Activated T-helper 1 cell treated with Interleukin-2 at 50 U/mL for 16 hours (primary cell): Measurements from ENCODE around the gene LLCFC1.

Experiments used
- DNase-seq: peaks from one replicate; pipeline ENCODE4 v3.0.0-alpha.2; 2020; ENCODE audit warnings: low read depth

The LLCFC1 gene

GRCh38 chr7:142939226-142939910, at the start of gene LLCFC1:
TSS of gene LLCFC1 (plus strand) at chr7:142939484. CDS start at chr7:142939622, 138 bp downstream.
- no peak for DNase-seq

GRCh38 chr7:142889816-142890215, 49.5 kb upstream of the LLCFC1 start:
- DNase-seq, result no peak

DNA sequence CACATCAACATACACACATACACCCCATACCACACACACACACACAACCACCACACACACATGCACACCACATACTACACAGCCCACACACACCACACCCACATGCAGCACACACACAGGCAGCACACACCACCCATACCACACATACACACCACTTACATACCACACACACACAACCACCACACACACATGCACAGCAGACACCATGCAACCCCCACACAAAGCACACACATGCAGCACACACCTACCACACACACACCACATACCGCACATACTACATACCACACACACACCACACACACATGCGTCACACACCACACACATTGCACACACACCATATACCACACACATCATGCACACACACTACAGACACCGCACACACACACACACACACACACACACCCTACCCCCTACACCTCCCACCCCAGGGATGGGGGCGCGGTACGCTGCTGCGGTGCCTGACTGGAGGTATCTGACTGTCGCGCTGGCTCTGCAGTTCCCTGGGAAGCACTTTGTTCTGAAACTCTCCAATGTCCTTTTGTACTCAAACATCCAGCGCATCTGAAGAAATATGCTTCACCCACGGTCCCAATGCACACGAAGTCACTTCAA, 48.3 kb upstream of the LLCFC1 start:
- no peak for DNase-seq

DNA sequence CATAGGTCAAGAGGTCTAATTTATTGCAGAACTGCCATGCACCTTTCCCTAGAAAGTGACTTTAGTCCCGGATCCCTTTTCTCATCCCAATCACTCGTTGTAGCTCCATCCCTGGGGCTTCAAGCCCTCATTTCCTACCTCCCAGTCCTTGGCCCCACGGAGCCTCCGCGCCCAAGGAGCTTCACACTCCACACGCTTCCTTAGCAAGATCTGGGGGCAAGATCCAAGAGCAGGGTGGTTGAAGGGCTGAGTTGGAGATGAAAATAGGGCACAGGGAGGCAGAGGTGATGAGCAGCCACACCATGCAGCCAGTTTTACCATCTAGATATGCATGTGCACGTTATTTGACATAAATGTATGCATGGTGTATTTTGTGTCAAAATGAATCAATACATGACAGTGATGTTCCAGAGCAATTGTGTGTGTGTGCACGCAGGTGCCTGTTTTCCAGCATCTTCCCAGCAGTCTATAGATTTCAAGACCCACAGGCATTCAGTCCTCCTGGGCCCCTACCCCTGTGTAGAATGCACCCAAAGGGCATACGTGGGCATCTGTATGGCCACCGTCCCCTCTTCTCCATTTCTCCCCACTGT, 47.7 kb upstream of the LLCFC1 start:
- no peak for DNase-seq

DNA sequence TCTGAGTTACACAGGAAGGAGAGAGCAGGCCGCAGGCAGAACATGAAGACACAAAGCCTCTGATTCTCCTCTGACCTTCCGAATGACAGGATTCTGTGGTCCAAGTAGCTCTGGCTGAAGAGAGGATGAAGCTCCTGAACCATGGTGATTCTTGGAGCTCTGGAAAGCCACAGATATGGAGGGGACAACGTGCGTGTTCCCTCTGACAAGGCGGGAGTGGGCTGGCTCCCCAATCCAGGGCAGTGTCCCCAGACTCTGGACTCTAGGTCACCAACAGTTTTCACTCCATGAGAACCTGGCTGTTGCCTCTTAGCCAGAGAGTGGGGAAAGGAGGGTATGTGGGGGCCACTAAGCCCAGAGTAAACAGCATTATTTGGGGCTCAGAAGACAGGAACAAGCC, 46.3 kb upstream of the LLCFC1 start:
- DNase-seq, result no peak

- no peak for DNase-seq
These were observed 44.9 kb upstream of the LLCFC1 start for GRCh38 chr7:142894112-142894984.

DNA sequence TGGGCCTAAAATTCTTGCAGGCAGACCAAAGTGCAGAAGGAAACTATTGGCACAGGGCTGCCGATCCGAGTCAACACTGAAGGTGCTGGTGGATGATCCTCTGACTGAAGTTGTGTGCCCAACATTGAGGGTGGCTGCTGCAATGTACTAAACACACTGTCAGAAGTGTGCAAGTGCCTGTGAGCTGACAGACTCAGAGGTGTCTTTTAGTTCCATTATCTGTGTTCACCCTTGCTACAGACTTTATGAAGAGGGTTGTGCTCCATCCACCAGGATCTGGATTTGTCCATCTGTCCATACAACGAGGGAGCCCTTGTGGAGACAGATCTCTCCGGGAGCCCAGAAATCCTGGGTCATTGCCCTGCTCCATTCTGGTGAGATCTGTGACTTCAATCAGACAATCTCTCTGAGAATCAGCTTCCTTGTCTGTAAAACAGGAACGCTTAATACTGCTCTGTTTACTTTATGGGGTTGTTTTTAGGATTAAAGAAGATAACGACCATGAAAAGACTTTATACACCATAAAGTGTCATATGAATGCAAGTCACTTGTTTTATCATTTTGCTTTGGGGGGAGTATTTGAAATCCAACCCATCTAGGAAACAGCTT, 44.2 kb upstream of the LLCFC1 start:
- DNase-seq, result no peak

- DNase-seq, result no peak
These were observed 43.1 kb upstream of the LLCFC1 start for GRCh38 chr7:142896151-142896550.

- no peak for DNase-seq
These were observed 42.4 kb upstream of the LLCFC1 start for GRCh38 chr7:142896741-142897379.

- no peak for DNase-seq
These were observed 41.6 kb upstream of the LLCFC1 start for GRCh38 chr7:142897691-142898090.

GRCh38 chr7:142898377-142899170, 40.7 kb upstream of the LLCFC1 start:
- no peak for DNase-seq

GRCh38 chr7:142899661-142900060, 39.6 kb upstream of the LLCFC1 start:
- DNase-seq, result no peak

DNA sequence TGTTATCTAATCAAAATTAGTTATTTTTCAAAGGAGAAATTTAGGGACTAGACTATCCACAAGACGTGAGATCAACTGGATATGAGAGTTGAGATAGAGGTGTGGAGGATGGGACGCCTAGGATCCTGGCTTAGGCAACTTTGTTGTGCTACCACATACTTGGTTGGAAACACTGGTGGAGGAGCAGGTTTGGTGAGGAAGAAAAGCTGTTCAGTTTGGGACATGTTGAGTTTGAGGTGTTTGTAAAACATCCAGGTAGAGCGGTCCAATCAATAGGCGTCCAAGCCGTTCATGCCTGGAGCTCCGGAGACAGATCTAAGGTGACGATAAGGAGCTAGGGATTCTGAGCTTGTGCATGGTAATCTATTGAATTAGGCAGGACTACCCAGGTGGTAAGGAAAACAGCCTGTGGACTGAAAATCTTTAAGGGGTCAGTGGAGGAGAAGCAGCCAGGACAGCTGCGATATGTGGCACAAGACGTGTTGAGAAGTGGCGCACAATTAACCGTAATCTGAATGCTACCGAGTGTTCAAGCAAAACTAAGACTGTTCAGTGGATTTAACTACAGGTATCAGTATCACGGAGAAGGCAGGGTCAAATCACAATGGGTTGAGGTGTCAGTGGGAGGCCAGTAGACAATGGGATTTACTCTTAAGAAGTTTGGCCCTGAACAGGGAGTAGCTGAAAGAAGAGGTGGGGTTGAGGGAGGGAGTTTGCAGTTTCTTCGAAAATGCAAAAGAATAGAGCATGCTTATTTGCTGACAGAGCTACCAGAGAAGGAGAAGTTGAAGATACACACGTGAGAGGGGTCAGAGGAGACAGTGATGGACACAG, 37.6 kb upstream of the LLCFC1 start:
- DNase-seq, result no peak

- no peak for DNase-seq
These were observed 35.2 kb upstream of the LLCFC1 start for GRCh38 chr7:142904128-142904527.

DNA sequence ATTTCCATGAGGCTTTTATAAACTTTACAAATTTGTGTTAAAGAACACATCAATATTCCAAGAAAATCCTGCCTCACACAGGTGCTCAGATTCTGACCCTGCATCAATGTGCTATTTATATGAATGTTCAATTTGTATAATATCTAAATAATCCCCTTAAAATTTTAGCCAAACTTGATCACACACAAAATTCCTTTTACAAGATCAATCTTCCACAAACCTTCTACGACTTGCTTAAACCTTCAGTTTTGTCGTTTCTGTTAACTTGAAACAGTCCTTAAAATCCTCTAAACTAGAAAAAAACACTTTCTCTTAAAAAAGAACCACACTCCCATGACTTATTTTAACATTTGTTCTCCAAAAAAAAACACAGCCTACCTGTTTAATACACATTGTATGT, 33.5 kb upstream of the LLCFC1 start:
- no peak for DNase-seq

GRCh38 chr7:142906643-142907042, 32.6 kb upstream of the LLCFC1 start:
- no peak for DNase-seq

- DNase-seq, result no peak
These were observed 31.0 kb upstream of the LLCFC1 start for GRCh38 chr7:142908290-142908689.

DNA sequence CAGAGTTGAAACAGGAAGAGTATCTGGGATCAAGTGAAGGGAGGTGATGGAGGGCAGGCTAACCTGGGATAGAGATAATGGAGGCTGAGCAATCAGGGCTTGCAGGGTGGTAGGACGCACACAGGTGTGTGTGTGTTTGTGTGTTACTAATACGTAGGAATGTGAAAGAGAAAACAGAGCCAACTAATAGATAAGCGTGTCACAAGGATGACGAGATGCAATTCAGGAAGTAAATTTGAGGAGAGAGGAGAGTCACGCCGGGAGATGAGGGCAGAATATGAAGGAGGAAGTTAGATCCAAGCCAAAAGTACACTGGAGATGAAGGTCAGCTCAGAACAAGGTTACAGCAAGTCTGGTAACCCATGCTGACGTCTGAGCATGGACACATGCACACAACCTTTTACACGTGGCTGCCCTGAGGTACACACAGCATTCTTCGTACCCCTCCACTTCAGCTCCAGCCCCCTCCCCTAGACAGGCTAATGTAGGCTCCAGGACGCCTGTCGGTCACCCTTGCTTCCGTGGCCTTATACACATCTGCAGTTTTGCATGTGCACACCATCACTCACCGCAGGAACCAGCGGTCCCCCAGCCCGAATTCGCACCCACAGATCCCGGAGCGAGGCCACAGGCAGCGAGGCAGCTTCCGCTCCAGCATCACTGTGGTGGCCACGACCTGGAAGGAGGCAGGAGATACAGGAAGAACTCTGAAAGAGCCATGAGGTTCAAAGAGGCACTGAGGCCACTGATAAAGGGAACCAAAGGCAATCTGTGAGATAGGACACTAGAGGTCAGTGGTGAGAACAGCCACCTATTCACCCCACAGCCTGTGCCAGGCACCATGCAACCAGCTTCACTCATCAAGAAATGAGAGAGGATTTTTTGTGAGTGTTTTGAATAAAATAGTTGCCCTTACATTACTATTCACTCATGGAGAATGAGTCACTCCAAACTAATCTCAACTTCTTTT, 30.1 kb upstream of the LLCFC1 start:
- no peak for DNase-seq

DNA sequence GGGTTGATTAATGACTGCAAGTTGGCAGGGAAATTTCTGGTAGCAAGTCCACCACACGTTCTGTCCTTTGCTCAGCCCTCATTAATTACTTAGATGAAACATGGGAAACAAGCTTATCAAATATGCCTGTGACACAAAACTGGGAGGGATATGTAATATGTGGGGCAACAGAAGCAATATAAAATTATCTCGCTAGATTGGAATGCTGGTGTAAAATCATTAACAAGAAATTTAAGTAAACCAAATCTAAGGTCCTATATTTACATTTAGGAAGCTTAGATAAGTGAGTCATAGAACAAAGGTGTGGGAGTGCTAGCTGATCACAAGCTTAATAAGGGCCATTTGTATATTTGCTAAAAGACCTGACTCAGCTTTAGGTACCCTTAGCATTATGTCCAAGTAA, 29.3 kb upstream of the LLCFC1 start:
- DNase-seq, result no peak
